Measurements from ENCODE around the gene RPS21. TPM values are rescaled to one million over a fixed set of nuclear protein-coding genes. Genes with fewer than 3 reads are reported as not detected.

The RPS21 gene
- total RNA-seq, 4 donors from 2014 or later, result 1,167 to 4,037 (median 2,295) TPM

DNA sequence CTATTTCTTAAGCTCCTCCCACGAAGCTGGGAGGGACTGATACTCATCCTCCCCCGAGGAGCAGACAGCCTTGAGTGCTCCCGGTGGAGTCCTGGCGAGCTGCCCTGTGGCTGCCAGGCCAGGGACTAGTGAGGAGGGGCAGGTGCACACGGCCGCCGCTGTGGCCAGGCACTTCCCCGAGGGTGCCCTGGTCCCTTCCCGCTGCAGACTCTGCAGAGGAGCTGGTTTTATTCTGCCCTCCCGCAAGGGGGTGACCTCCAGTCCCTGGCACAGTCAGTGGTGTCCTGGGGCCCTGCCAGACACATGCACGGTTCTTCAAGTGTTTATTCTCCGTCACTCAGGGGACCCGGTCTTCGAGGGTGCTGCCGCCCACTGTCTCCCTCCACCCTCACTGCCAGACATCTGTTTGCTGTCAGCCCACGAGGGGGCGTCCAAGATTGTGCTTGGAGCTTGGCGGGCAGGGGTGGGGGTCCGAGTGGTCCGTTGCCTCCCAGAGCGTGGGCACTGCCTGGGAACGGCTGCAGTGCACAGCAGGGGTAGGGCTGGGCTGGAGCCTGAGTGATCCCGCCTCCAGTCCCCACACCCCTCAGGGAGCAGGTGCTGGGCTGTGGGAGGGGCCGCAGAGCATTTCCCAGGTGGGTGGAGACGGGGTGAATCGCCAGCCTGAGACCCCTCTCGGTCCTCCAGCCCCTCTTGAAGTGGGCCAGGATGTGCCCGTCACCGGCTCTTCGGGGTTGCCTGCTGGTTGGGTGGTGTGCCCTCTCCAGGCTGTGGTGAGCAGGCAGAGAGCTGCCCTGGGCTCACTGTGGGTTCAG is 23.2 kb downstream of the RPS21 start:
- H3K36me3 ChIP-seq, result no peaks in the 10 kb centered on the region

DNA sequence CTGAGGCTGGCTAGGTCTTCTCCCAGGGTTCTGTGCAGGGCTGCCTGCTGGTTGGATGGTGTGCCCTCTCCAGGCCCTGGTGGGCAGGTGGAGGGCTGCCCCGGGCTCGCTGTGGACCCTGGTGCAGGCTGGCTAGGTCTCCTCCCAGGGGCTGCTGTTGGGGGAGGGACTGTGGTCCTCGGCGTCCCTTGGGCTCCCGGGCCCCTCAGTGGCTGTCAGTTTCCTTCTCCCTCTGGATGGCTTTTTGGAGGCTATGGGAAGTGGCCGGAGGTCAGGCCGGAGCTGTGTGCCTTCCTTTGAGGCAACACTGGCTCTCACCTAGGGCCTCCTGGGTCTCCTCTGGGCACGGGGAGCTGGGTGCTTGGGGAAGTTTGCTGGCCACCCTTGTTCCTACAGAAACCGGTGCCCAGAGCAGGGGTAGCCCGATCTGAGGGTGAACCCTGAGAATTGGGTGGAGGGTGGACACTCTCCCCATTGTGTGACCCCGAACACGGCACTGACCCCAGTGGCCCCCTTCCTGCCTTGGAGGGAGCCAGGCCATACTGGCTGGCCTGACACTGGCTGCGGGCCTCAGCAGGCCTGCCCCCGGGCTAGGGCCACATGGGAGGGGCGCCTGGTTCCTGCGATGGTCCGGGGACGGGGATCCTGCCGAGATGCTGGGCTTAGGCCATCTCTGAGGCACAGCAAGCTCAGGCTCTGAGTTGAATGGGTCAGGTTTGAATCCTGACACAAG is 24.0 kb downstream of the RPS21 start:
- no peaks in the 10 kb centered on the region for H3K27me3 ChIP-seq
- in situ Hi-C loops (cut with MboI; ENCODE audit: low sequenced_read_pairs in 4 of 4) (no loop called here), intact Hi-C loops (cut with DNase I; ENCODE audit: low total_unique reads) (no loop called here)
- ATAC-seq (no peak), DNase-seq (no peak)
- H3K4me3 ChIP-seq, result no peak overlapping the region
- no peak overlapping the region for H3K27ac ChIP-seq
- TF ChIP-seq, protein P1, sequence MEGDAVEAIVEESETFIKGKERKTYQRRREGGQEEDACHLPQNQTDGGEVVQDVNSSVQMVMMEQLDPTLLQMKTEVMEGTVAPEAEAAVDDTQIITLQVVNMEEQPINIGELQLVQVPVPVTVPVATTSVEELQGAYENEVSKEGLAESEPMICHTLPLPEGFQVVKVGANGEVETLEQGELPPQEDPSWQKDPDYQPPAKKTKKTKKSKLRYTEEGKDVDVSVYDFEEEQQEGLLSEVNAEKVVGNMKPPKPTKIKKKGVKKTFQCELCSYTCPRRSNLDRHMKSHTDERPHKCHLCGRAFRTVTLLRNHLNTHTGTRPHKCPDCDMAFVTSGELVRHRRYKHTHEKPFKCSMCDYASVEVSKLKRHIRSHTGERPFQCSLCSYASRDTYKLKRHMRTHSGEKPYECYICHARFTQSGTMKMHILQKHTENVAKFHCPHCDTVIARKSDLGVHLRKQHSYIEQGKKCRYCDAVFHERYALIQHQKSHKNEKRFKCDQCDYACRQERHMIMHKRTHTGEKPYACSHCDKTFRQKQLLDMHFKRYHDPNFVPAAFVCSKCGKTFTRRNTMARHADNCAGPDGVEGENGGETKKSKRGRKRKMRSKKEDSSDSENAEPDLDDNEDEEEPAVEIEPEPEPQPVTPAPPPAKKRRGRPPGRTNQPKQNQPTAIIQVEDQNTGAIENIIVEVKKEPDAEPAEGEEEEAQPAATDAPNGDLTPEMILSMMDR (IDR thresholded peaks at IDR 0.05 in 4 of 5, conservative IDR thresholded peaks at IDR 0.05 in 1 of 5), result no peak
- no peak for TF ChIP-seq POLR2A (IDR thresholded peaks at IDR 0.05)
- H3K4me1 ChIP-seq, result peaks cover 16 to 18% of the 10 kb centered on the region in 2 donors
- H3K36me3 ChIP-seq, result no peaks in the 10 kb centered on the region
- no peaks in the 10 kb centered on the region for H3K9me3 ChIP-seq

More for the DNA sequence above, 23.2 kb downstream of the RPS21 start:
- Histone ChIP-seq H3K27me3 (no peaks in the 10 kb centered on the region), H3K27ac (no peak overlapping the region), H3K9me3 (no peaks in the 10 kb centered on the region), H3K4me3 (no peak overlapping the region), H3K4me1 (peaks cover 20 to 25% of the 10 kb centered on the region in 2 donors)
- no peak for TF ChIP-seq POLR2A (IDR thresholded peaks at IDR 0.05)
- TF ChIP-seq, protein P1 (IDR thresholded peaks at IDR 0.05 in 4 of 5, conservative IDR thresholded peaks at IDR 0.05 in 1 of 5), result peak in 4 of 5 experiments; percentile 31 to 57 (median 44)
- ATAC-seq (no peak), DNase-seq (peak in 1 of 2 donors; percentile 42)
- intact Hi-C loops (cut with DNase I; ENCODE audit: low total_unique reads) (loop anchor here (5.0 to 10.0 kb wide), 2 partner anchors 87 to 385 kb away; partner anchors contain the start of gene MRGBP), in situ Hi-C loops (cut with MboI; ENCODE audit: low sequenced_read_pairs in 4 of 4) (no loop called here)

DNA sequence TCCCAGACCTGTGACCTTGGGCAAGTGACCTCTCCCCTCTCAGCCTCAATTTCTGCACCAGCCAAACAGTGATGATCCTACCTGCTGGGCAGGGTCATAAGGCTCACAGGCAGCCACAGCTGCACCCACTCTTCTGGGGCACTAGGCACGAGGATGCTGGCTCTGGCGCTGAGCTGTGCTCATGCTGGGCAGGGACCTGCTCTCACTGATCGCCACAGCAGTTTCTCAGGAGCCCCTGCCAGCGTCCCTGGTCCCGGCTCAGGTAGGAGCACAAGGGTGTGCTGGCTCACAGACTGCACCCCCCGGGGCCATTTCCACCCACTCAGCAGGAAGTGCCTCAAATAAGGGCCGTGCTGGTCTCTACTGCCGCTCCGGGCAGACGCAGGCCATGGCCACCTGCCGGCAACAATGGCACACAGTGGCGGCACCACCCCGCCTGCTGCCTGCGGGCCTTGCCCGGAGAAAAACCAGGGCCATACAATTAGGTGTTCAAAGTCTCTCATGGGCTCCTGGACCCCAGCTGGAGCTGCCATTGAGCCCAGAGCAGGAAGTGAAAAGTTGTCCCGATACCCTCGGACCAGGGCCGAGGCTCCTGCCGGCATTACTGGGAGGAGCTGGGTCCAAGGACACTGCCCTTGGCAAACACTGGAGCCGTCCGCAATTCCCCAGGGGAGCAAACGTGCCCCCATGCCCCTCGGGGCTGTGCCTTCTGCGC is 24.7 kb downstream of the RPS21 start:
- DNase-seq, result no peak
- no peaks in the 10 kb centered on the region for H3K9me3 ChIP-seq
- in situ Hi-C loops (cut with MboI; ENCODE audit: low sequenced_read_pairs in 4 of 4) (no loop called here), intact Hi-C loops (cut with DNase I; ENCODE audit: low total_unique reads) (no loop called here)
- peaks cover 9 to 11% of the 10 kb centered on the region in 2 donors for H3K4me1 ChIP-seq
- no peak overlapping the region for H3K27ac ChIP-seq
- no peaks in the 10 kb centered on the region for H3K36me3 ChIP-seq
- TF ChIP-seq, protein P1 (IDR thresholded peaks at IDR 0.05 in 4 of 5, conservative IDR thresholded peaks at IDR 0.05 in 1 of 5), result no peak
- TF ChIP-seq POLR2A (IDR thresholded peaks at IDR 0.05), result no peak
- ATAC-seq, result no peak
- H3K4me3 ChIP-seq, result no peak overlapping the region
- peaks cover 0 to 3% (median 0%) of the 10 kb centered on the region in 3 donors for H3K27me3 ChIP-seq

DNA sequence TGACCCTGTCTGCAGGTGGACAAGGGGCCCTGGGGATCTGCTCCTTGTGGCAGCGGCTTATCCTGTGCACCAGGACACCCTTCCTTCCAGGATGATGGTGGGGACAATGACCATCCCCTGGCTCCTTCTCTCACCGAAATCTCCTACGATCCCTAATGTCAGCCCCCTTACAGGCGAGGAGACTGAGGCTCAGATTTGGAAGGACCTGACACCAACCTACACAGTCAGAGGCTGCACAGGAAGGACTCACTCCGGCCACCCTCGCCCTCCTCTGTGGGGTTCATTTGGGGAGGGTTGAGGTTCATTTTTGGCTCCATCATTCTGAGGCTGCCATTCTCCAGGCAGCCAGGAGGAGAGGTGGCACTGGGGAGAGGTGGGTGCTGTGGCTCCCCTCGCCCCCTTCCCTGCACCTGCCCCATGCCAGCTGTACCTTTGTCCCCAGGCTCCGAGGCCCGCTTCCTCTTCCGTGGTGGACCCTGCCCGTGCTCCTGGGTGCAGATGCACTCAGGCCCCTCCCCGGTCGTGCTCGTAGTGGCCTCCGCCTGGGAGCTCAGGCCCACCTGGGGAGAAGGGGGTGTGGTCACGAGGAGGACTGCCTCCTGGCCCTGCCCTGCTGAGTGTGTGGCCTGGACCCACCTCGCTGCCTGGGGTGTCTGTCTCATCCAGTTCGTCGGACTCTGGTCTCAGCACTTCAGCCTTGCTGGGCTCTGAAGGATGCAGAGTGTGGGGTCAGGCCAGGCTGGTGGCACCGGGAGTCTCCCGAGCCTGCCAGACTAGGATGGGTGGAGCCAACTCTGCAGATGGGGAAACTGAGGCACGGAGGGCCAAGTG is 25.5 kb downstream of the RPS21 start:
- peaks cover 7 to 8% of the 10 kb centered on the region in 2 donors for H3K4me1 ChIP-seq
- no peak overlapping the region for H3K4me3 ChIP-seq
- H3K36me3 ChIP-seq, result no peaks in the 10 kb centered on the region
- ATAC-seq (no peak), DNase-seq (no peak)
- H3K27ac ChIP-seq, result no peak overlapping the region
- peaks cover 0 to 3% (median 0%) of the 10 kb centered on the region in 3 donors for H3K27me3 ChIP-seq
- intact Hi-C loops (cut with DNase I; ENCODE audit: low total_unique reads) (no loop called here), in situ Hi-C loops (cut with MboI; ENCODE audit: low sequenced_read_pairs in 4 of 4) (no loop called here)
- TF ChIP-seq, protein P1 (IDR thresholded peaks at IDR 0.05 in 4 of 5, conservative IDR thresholded peaks at IDR 0.05 in 1 of 5), result no peak
- TF ChIP-seq POLR2A (IDR thresholded peaks at IDR 0.05), result no peak
- H3K9me3 ChIP-seq, result no peaks in the 10 kb centered on the region

Data from gastrocnemius medialis (tissue), 4 donors.